Measurements from ENCODE around the gene SYTL1. TPM values are rescaled to one million over a fixed set of nuclear protein-coding genes. Genes with fewer than 3 reads are reported as not detected.

The SYTL1 gene
- polyA plus RNA-seq, 2 donors: 136 to 302 TPM

- Histone ChIP-seq H3K9me3 (ENCODE audit: control insufficient read depth in 2 of 2, insufficient read depth in 1 of 2, low read depth in 1 of 2, low read length in 1 of 2) (no peaks in the 10 kb centered on the region), H3K36me3 (ENCODE audit: control insufficient read depth in 2 of 2, insufficient read depth in 2 of 2, low read length in 1 of 2) (peaks cover 28 to 81% of the 10 kb centered on the region in 2 donors), H3K4me1 (ENCODE audit: control insufficient read depth in 2 of 2, insufficient read depth in 2 of 2, low read length in 1 of 2) (peaks cover 6 to 17% of the 10 kb centered on the region in 2 donors), H3K27me3 (ENCODE audit: control insufficient read depth in 1 of 2, insufficient read depth in 2 of 2, low read length in 2 of 2) (no peaks in the 10 kb centered on the region), H3K4me3 (ENCODE audit: low read depth in 1 of 2, low read length in 2 of 2) (no peak overlapping the region), H3K27ac (ENCODE audit: low read depth in 2 of 2, low read length in 1 of 2) (no peak overlapping the region)
- WGBS, 2 donors: 56 to 63% methylated on average over 9 of the region's 9 CpGs
Observed at GRCh38 chr1:27359822-27360158, 18.0 kb downstream of the SYTL1 start.

- Histone ChIP-seq H3K4me1 (ENCODE audit: control insufficient read depth in 2 of 2, insufficient read depth in 2 of 2, low read length in 1 of 2) (peaks cover 6 to 21% of the 10 kb centered on the region in 2 donors), H3K9me3 (ENCODE audit: control insufficient read depth in 2 of 2, insufficient read depth in 1 of 2, low read depth in 1 of 2, low read length in 1 of 2) (no peaks in the 10 kb centered on the region), H3K27me3 (ENCODE audit: control insufficient read depth in 1 of 2, insufficient read depth in 2 of 2, low read length in 2 of 2) (no peaks in the 10 kb centered on the region), H3K36me3 (ENCODE audit: control insufficient read depth in 2 of 2, insufficient read depth in 2 of 2, low read length in 1 of 2) (peaks cover 28 to 77% of the 10 kb centered on the region in 2 donors), H3K27ac (ENCODE audit: low read depth in 2 of 2, low read length in 1 of 2) (no peak overlapping the region), H3K4me3 (ENCODE audit: low read depth in 1 of 2, low read length in 2 of 2) (no peak overlapping the region)
- 49 to 59% methylated on average over 65 to 71 of the region's 71 CpGs for WGBS, 2 donors
Observed at GRCh38 chr1:27360159-27361043, 18.6 kb downstream of the SYTL1 start.

DNA sequence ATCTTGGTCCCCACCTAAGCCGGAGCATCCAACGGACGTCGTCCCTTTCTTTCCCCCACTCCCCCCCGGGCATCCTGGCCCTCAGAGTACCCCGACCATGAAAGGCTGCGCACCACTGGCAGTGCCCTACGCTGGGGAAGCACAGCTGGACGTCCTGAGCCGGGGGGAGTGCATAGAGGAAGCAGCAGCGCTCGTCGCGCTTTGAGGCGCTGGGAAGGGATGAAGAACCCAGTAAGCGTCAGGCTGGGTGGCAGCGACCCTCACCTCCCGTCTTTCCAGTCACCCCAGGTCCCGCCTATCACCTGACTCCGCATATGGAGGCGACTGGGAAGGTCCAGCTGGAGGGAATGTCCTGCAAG lies 19.2 kb downstream of the SYTL1 start:
- no peak overlapping the region for H3K4me3 ChIP-seq (ENCODE audit: low read depth in 1 of 2, low read length in 2 of 2)

GRCh38 chr1:27361553-27361952 lies 19.7 kb downstream of the SYTL1 start:
- peaks cover 6 to 21% of the 10 kb centered on the region in 2 donors for H3K4me1 ChIP-seq (ENCODE audit: control insufficient read depth in 2 of 2, insufficient read depth in 2 of 2, low read length in 1 of 2)
- H3K27me3 ChIP-seq (ENCODE audit: control insufficient read depth in 1 of 2, insufficient read depth in 2 of 2, low read length in 2 of 2): no peaks in the 10 kb centered on the region
- WGBS, 2 donors: 86 to 87% methylated on average over 8 of the region's 8 CpGs
- H3K36me3 ChIP-seq (ENCODE audit: control insufficient read depth in 2 of 2, insufficient read depth in 2 of 2, low read length in 1 of 2): peaks cover 24 to 67% of the 10 kb centered on the region in 2 donors
- H3K9me3 ChIP-seq (ENCODE audit: control insufficient read depth in 2 of 2, insufficient read depth in 1 of 2, low read depth in 1 of 2, low read length in 1 of 2): no peaks in the 10 kb centered on the region
- no peak overlapping the region for H3K4me3 ChIP-seq (ENCODE audit: low read depth in 1 of 2, low read length in 2 of 2)
- no peak overlapping the region for H3K27ac ChIP-seq (ENCODE audit: low read depth in 2 of 2, low read length in 1 of 2)

More for the DNA sequence above, 19.2 kb downstream of the SYTL1 start:
- Histone ChIP-seq H3K27ac (ENCODE audit: low read depth in 2 of 2, low read length in 1 of 2) (no peak overlapping the region), H3K9me3 (ENCODE audit: control insufficient read depth in 2 of 2, insufficient read depth in 1 of 2, low read depth in 1 of 2, low read length in 1 of 2) (no peaks in the 10 kb centered on the region), H3K36me3 (ENCODE audit: control insufficient read depth in 2 of 2, insufficient read depth in 2 of 2, low read length in 1 of 2) (peaks cover 28 to 71% of the 10 kb centered on the region in 2 donors), H3K27me3 (ENCODE audit: control insufficient read depth in 1 of 2, insufficient read depth in 2 of 2, low read length in 2 of 2) (no peaks in the 10 kb centered on the region), H3K4me1 (ENCODE audit: control insufficient read depth in 2 of 2, insufficient read depth in 2 of 2, low read length in 1 of 2) (peaks cover 6 to 21% of the 10 kb centered on the region in 2 donors)
- WGBS, 2 donors: 88 to 90% methylated on average over 21 of the region's 21 CpGs

DNA sequence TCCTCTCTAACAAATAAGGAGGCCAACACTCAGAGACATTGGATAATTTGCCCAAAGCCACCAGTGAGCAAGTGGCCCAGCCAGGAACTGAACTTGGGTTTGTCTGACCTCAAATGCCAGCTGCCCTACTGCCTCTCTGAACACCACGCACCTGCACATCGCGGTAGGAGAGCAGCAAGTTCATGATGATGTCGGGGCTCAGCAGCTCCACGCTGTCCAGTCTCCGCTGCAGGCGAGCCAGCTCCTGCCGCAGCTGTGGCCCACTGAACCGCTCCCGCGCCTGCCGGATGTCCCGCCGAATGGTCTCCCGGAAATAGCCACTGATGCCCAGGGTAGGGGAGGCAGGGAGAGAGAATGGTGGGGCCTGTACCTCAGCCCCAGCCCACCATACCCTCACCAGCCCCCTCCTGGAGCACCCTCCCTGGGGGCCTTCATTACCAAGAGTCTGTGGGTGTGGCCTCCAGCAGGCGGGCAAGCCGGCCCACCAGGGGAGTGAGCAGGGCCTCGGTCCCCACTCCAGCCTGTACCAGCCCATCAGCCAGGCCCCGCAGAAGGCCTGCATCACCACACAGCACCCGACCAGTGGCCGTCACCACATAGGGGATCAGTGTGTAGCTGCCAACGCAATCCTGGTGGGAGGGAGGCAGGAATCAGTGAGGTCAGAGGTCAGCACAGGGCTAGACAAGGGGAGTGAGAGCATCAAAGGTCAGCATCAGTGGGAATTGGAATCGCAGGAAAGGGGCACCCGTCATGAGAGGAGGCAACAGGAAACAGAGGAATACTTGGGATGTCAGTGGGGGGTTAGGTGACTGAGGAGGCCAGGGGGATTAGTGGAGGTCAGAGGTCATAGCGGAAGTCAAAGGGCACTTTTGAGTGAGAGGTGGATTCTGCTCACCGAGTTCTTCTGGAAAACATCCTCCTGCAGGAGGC lies 22.2 kb downstream of the SYTL1 start:
- Histone ChIP-seq H3K9me3 (ENCODE audit: control insufficient read depth in 2 of 2, insufficient read depth in 1 of 2, low read depth in 1 of 2, low read length in 1 of 2) (no peaks in the 10 kb centered on the region), H3K27me3 (ENCODE audit: control insufficient read depth in 1 of 2, insufficient read depth in 2 of 2, low read length in 2 of 2) (no peaks in the 10 kb centered on the region), H3K27ac (ENCODE audit: low read depth in 2 of 2, low read length in 1 of 2) (no peak overlapping the region), H3K4me1 (ENCODE audit: control insufficient read depth in 2 of 2, insufficient read depth in 2 of 2, low read length in 1 of 2) (peaks cover 6 to 17% of the 10 kb centered on the region in 2 donors), H3K36me3 (ENCODE audit: control insufficient read depth in 2 of 2, insufficient read depth in 2 of 2, low read length in 1 of 2) (peaks cover 19 to 47% of the 10 kb centered on the region in 2 donors), H3K4me3 (ENCODE audit: low read depth in 1 of 2, low read length in 2 of 2) (peak overlapping the region in 1 of 2 donors; percentile 88)
- WGBS, 2 donors: 87 to 89% methylated on average over 26 of the region's 26 CpGs

- peaks cover 6 to 23% of the 10 kb centered on the region in 2 donors for H3K4me1 ChIP-seq (ENCODE audit: control insufficient read depth in 2 of 2, insufficient read depth in 2 of 2, low read length in 1 of 2)
- H3K36me3 ChIP-seq (ENCODE audit: control insufficient read depth in 2 of 2, insufficient read depth in 2 of 2, low read length in 1 of 2): peaks cover 13 to 45% of the 10 kb centered on the region in 2 donors
- peak overlapping the region; percentile 72 to 88 for H3K4me3 ChIP-seq (ENCODE audit: low read depth in 1 of 2, low read length in 2 of 2)
- no peaks in the 10 kb centered on the region for H3K27me3 ChIP-seq (ENCODE audit: control insufficient read depth in 1 of 2, insufficient read depth in 2 of 2, low read length in 2 of 2)
- no peaks in the 10 kb centered on the region for H3K9me3 ChIP-seq (ENCODE audit: control insufficient read depth in 2 of 2, insufficient read depth in 1 of 2, low read depth in 1 of 2, low read length in 1 of 2)
- peak overlapping the region; percentile 96 to 100 for H3K27ac ChIP-seq (ENCODE audit: low read depth in 2 of 2, low read length in 1 of 2)
- WGBS, 2 donors: 63 to 76% methylated on average over 11 of the region's 11 CpGs
Observed at GRCh38 chr1:27364696-27365371, 23.0 kb downstream of the SYTL1 start.

- whole genome bisulfite sequencing, 2 donors: 2 to 3% methylated on average over 39 to 40 of the region's 40 CpGs
- peaks cover 13 to 39% of the 10 kb centered on the region in 2 donors for H3K36me3 ChIP-seq (ENCODE audit: control insufficient read depth in 2 of 2, insufficient read depth in 2 of 2, low read length in 1 of 2)
- H3K9me3 ChIP-seq (ENCODE audit: control insufficient read depth in 2 of 2, insufficient read depth in 1 of 2, low read depth in 1 of 2, low read length in 1 of 2): no peaks in the 10 kb centered on the region
- H3K4me1 ChIP-seq (ENCODE audit: control insufficient read depth in 2 of 2, insufficient read depth in 2 of 2, low read length in 1 of 2): peaks cover 6 to 23% of the 10 kb centered on the region in 2 donors
- H3K27me3 ChIP-seq (ENCODE audit: control insufficient read depth in 1 of 2, insufficient read depth in 2 of 2, low read length in 2 of 2): no peaks in the 10 kb centered on the region
- peak overlapping the region; percentile 72 to 88 for H3K4me3 ChIP-seq (ENCODE audit: low read depth in 1 of 2, low read length in 2 of 2)
- peak overlapping the region; percentile 96 to 100 for H3K27ac ChIP-seq (ENCODE audit: low read depth in 2 of 2, low read length in 1 of 2)
Observed at GRCh38 chr1:27365372-27366112, 23.7 kb downstream of the SYTL1 start.

GRCh38 chr1:27366113-27366410 lies 24.2 kb downstream of the SYTL1 start:
- Histone ChIP-seq H3K9me3 (ENCODE audit: control insufficient read depth in 2 of 2, insufficient read depth in 1 of 2, low read depth in 1 of 2, low read length in 1 of 2) (no peaks in the 10 kb centered on the region), H3K4me3 (ENCODE audit: low read depth in 1 of 2, low read length in 2 of 2) (peak overlapping the region; percentile 72 to 88), H3K27ac (ENCODE audit: low read depth in 2 of 2, low read length in 1 of 2) (peak overlapping the region; percentile 96 to 100), H3K36me3 (ENCODE audit: control insufficient read depth in 2 of 2, insufficient read depth in 2 of 2, low read length in 1 of 2) (peaks cover 12 to 34% of the 10 kb centered on the region in 2 donors), H3K27me3 (ENCODE audit: control insufficient read depth in 1 of 2, insufficient read depth in 2 of 2, low read length in 2 of 2) (no peaks in the 10 kb centered on the region), H3K4me1 (ENCODE audit: control insufficient read depth in 2 of 2, insufficient read depth in 2 of 2, low read length in 1 of 2) (peaks cover 6 to 23% of the 10 kb centered on the region in 2 donors)
- WGBS, 2 donors: 1% methylated on average over 27 to 30 of the region's 30 CpGs
